ENCODE measurements around the gene PDE1C. TPM values are rescaled to one million over a fixed set of nuclear protein-coding genes. Genes with fewer than 3 reads are reported as not detected.
A peak's percentile ranks its signal among the peaks of the same experiment; 100 is the strongest.

Gene PDE1C
- total and polyA plus RNA-seq, 8 donors = 2.9 to 54.2 (median 5.9) TPM

GRCh38 chr7:31882187-31882586 lies 188.0 kb downstream of the PDE1C start:
- Histone ChIP-seq H3K27ac (peak overlapping the region in 1 of 5 donors; percentile 70), H3K4me1 (peaks cover 0 to 12% (median 0%) of the 10 kb centered on the region in 4 donors), H3K27me3 (no peaks in the 10 kb centered on the region), H3K4me3 (no peak overlapping the region), H3K36me3 (no peaks in the 10 kb centered on the region), H3K9me3 (no peaks in the 10 kb centered on the region)
- intact Hi-C loops (cut with DNase I; ENCODE audit: low total_unique reads) = no loop called here
- TF ChIP-seq POLR2A (IDR thresholded peaks at IDR 0.05) (no peak), EP300 (IDR thresholded peaks at IDR 0.05) (no peak), POLR2AphosphoS5 (IDR thresholded peaks at IDR 0.05) (no peak), CTCF (IDR thresholded peaks at IDR 0.05) (no peak)
- WGBS, 5 donors = 34 to 57% (median 52%) methylated on average over 4 of the region's 4 CpGs
- DNase-seq = peak in 1 of 2 donors; percentile 27

- intact Hi-C loops (cut with DNase I; ENCODE audit: low total_unique reads) = no loop called here
- Histone ChIP-seq H3K9me3 (no peaks in the 10 kb centered on the region), H3K4me3 (no peak overlapping the region), H3K27me3 (no peaks in the 10 kb centered on the region), H3K4me1 (peaks cover 0 to 11% (median 0%) of the 10 kb centered on the region in 4 donors), H3K36me3 (no peaks in the 10 kb centered on the region), H3K27ac (no peak overlapping the region)
- 87 to 91% (median 87%) methylated on average over 9 of the region's 9 CpGs for WGBS, 5 donors
- TF ChIP-seq POLR2AphosphoS5 (IDR thresholded peaks at IDR 0.05) (no peak), CTCF (IDR thresholded peaks at IDR 0.05) (no peak), EP300 (IDR thresholded peaks at IDR 0.05) (no peak), POLR2A (IDR thresholded peaks at IDR 0.05) (no peak)
- no peak for DNase-seq
These were observed 191.3 kb downstream of the PDE1C start for GRCh38 chr7:31878875-31879274.

GRCh38 chr7:31875424-31875823 lies 194.8 kb downstream of the PDE1C start:
- TF ChIP-seq CTCF (IDR thresholded peaks at IDR 0.05) (no peak), POLR2AphosphoS5 (IDR thresholded peaks at IDR 0.05) (no peak), EP300 (IDR thresholded peaks at IDR 0.05) (no peak), POLR2A (IDR thresholded peaks at IDR 0.05) (no peak)
- 58 to 72% (median 67%) methylated on average over 2 of the region's 2 CpGs for WGBS, 5 donors
- DNase-seq = no peak
- Histone ChIP-seq H3K4me3 (no peak overlapping the region), H3K9me3 (no peaks in the 10 kb centered on the region), H3K4me1 (no peaks in the 10 kb centered on the region), H3K27ac (peak overlapping the region in 2 of 5 donors; percentile 6), H3K36me3 (peaks cover 0 to 3% (median 0%) of the 10 kb centered on the region in 4 donors), H3K27me3 (no peaks in the 10 kb centered on the region)
- intact Hi-C loops (cut with DNase I; ENCODE audit: low total_unique reads) = no loop called here

GRCh38 chr7:31874631-31875386 lies 195.4 kb downstream of the PDE1C start:
- WGBS, 5 donors = 92 to 96% (median 93%) methylated on average over 4 of the region's 4 CpGs
- TF ChIP-seq POLR2A (IDR thresholded peaks at IDR 0.05) = no peak

More at GRCh38 chr7:31874631-31875386, 195.4 kb downstream of the PDE1C start:
- H3K36me3 ChIP-seq = peaks cover 0 to 3% (median 0%) of the 10 kb centered on the region in 4 donors
- no peaks in the 10 kb centered on the region for H3K27me3 ChIP-seq
- H3K27ac ChIP-seq = peak overlapping the region in 2 of 5 donors; percentile 6
- intact Hi-C loops (cut with DNase I; ENCODE audit: low total_unique reads) = no loop called here
- DNase-seq = no peak
- no peaks in the 10 kb centered on the region for H3K9me3 ChIP-seq
- H3K4me3 ChIP-seq = no peak overlapping the region
- H3K4me1 ChIP-seq = no peaks in the 10 kb centered on the region

All from stomach (tissue), 9 donors.